Fibroblast of pulmonary artery (primary cell): ENCODE results near the gene ARHGEF28.

Source experiments
- DNase-seq: peaks from one replicate; pipeline ENCODE4 v3.0.0-alpha.2; 2010; ENCODE audit warnings: low read depth
- H3K4me3 ChIP-seq: replicated peaks from 2 replicates; pipeline ENCODE4 v1.5.1; 2011; ENCODE audit warnings: low read depth, mild to moderate bottlenecking, control low read depth, low read length, moderate library complexity
- CTCF ChIP-seq: IDR thresholded peaks from 2 replicates; pipeline ENCODE4 v1.5.1; 2011; ENCODE audit warnings: mild to moderate bottlenecking, control low read depth, low read length, inconsistent platforms; ENCODE audit errors: missing control alignments

The ARHGEF28 gene

DNA sequence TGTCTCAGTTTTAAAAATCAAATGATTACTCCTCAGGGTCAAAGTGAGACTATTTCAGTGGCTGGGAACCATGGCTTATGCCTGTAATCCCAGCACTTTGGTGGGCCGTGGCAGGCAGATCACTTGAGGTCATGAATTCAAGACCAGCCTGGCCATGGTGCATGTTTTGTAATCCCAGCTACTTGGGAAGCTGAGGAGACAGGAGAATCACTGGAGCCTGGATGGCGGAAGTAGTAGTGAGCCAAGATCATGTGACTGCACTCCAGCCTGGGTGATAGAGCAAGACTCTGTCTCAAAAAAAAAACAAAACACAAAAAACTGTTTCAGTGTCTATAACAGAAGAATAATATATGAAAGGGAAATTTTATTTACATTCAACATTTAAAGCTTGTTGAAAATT is 182.9 kb downstream of the ARHGEF28 start:
- no peak for TF ChIP-seq CTCF
- no peak for DNase-seq
- H3K4me3 ChIP-seq: no peak overlapping the region

DNA sequence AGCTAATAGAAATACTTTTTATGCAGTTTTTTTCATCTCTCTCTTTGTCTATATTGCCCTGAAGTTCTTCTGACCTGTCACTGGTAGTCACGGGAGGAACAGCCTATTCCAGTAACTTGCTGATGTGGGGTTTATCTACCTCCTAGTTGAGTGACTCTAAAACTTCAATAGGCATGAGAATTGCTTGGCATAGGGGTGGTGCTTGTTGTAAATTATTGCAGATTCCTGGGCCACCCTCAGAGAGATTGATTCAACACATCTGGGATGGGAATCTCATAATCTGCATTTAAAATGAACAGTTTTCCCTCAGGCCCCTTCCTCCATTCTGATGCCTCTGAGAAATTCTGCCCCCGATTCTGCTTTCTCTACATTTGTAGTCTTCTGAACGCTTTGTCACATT is 184.4 kb downstream of the ARHGEF28 start:
- DNase-seq: no peak
- no peak overlapping the region for H3K4me3 ChIP-seq
- no peak for TF ChIP-seq CTCF

DNA sequence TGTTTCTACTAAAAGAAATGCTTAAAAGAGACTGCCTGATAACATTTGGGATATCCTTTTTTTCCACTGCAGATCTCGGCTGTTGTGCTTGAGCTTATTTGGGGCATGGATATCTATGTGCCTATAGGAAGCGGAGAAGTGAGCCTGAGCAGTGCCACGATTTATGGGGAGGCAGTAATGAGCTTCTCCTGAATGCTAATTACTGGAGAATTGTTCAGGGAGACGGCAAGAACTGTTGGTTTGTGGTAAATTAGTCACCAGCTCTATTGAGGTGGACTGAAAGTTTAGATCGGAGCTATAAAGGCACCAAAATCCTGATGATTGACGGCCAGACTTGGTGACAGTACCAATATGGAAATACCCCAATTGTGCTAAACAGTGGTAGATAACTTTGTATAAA is 186.5 kb downstream of the ARHGEF28 start:
- H3K4me3 ChIP-seq: no peak overlapping the region
- TF ChIP-seq CTCF: no peak
- no peak for DNase-seq

GRCh38 chr5:73812962-73813588 is 187.1 kb downstream of the ARHGEF28 start:
- no peak for TF ChIP-seq CTCF
- no peak overlapping the region for H3K4me3 ChIP-seq
- no peak for DNase-seq

GRCh38 chr5:73814233-73814846 is 188.3 kb downstream of the ARHGEF28 start:
- no peak overlapping the region for H3K4me3 ChIP-seq
- DNase-seq: no peak
- no peak for TF ChIP-seq CTCF

DNA sequence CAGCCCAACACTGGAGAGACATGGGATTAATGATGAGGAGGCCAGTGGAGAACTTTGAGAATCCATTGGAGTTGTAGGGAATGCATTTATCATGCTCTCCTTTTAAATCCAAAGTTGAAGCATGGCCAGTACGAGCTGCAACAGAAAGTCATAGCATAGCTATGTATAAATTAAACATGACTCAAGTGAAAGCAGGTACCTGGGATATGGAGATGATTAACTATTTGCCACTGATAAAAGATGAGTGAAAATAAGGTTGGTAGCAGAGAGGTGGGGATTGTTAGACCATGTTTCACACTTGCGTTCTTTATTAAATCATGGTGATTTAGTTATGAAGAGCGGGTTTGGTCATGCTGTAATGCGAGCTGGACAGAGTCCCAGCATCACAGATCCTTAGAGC is 189.6 kb downstream of the ARHGEF28 start:
- no peak for DNase-seq
- no peak for TF ChIP-seq CTCF
- no peak overlapping the region for H3K4me3 ChIP-seq
